ENCODE measurements around the gene SFMBT1.

- TF ChIP-seq CTCF (IDR thresholded peaks at IDR 0.05) = no peak
- no peak for TF ChIP-seq POLR2A (IDR thresholded peaks at IDR 0.05)
Observed at GRCh38 chr3:53078656-53079055, 32.8 kb upstream of the SFMBT1 start.

Measured in heart left ventricle (tissue), 13 donors.